Bronchus fibroblast of lung (primary cell): ENCODE measurements around the gene CPB2. TPM values are rescaled to one million over a fixed set of nuclear protein-coding genes. Genes with fewer than 3 reads are reported as not detected.

ENCODE experiments used
- total RNA-seq: library from RNA; depleted of rRNA; stranded (reverse); fragments of >200 nt; gene quantifications from 2 replicates; pipeline ENCODE4 v1.2.3, GENCODE V29; 2015

CPB2 gene, protein sequence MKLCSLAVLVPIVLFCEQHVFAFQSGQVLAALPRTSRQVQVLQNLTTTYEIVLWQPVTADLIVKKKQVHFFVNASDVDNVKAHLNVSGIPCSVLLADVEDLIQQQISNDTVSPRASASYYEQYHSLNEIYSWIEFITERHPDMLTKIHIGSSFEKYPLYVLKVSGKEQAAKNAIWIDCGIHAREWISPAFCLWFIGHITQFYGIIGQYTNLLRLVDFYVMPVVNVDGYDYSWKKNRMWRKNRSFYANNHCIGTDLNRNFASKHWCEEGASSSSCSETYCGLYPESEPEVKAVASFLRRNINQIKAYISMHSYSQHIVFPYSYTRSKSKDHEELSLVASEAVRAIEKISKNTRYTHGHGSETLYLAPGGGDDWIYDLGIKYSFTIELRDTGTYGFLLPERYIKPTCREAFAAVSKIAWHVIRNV
- not detected in 2 replicates for total RNA-seq

DNA sequence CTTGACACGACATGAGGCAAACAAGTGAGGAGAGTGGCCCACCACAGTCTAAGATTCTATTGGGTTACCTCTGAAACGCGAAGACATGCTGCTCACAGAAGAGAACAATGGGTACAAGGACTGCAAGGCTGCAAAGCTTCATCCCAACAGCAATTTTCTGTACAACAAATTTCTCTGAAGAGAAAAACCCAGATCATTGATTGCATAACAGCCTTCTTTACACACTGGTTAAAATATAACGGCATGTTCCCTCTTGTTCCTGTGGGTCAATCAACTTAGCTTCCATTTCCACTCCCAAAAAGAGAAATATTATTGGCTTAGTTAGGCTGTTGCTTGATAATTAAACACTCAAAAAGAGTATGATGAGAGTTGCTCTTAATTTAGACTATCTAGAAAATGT lies at the start of gene CPB2:
TSS of gene CPB2 (minus strand) at position 166 of the 400 bp plus-strand sequence. CDS start at position 142, 24 bp downstream.

DNA sequence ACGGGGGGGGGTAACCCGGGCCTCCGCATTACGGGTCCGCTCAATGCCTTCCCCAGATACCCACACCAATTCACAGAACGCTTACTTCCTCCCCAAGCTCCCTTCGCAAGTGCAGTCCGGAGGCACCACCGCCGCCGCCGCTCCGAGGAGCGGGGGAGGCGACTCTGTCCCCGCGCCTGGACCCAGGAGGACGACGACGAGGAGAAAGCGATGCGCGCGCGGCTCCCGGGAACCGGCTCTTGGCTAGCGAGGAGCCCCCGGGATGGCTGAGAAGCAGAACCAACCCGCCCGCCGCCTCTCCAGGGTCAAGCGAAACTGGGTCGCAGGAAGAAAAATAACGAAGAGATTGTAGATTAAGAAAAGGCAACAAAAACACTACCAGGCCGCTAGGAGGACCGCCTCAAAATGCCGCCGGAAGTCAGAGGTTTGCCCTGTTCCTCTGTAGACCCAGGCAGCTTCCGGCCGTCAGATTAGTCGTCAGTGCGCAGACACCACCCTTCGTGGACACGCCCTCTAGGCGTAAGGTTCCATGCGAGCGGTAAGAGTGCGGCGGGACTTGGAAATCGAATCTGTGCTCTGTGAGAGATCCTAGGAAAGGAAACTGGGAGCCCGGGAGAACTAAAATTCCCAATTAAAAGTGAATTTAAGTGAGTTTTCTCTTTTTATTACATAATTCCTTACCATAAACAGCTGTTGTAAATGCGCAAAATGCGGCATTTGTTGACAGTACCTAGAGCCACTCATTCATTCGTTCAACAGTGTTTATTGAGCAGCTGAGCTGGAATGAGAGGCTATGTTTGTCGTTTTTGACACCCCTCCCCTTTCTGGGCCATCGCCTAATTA lies 52.3 kb downstream of the CPB2 start, which contains the start of gene ZC3H13:
TSS of gene ZC3H13 (minus strand) at position 428 of the 843 bp plus-strand sequence. CDS start 7,239 bp downstream, outside the sequence.

Other genes with a start within 250 kb of the CPB2 start
- 7.9 and 14.3 TPM in 2 replicates for gene ZC3H13, start 52.3 kb downstream of the CPB2 start, total RNA-seq
- gene LCP1, start 77.1 kb upstream of the CPB2 start, total RNA-seq, result 0.30 and 0.34 TPM in 2 replicates
- gene LRRC63, start 106.9 kb upstream of the CPB2 start, total RNA-seq, result 0.15 TPM in 1 of 2 replicates, not detected in the other